ENCODE data around the gene NAP1L4.

NAP1L4 gene

DNA sequence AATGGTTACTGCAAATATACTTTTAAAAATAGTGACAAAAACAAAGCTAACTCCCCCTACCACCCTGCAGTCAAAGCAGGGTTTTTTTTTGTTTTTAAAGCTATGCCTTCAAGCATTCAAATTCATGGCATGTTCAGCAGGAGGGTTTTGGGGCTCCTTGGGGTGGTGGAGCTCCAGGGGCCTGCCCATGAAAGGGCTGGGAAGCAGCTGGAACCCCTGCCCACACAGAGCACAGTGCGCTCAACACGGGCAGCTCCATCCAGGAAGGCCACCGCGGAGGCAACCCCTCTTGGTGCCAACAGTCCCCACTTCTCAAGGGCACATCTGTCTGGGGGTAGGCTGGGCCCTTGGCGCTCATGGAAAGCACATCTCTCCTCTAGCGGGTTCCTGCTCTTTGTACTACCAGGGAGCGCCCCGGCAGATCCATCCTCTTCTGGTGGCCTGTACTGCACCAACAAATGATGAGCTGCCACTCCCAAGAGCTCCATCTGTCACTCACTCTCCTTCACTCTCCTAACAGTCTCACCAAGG, 46.3 kb downstream of the NAP1L4 start:
- TF ChIP-seq YY1 (IDR thresholded peaks at IDR 0.05; ENCODE audit: low read depth) = no peak
- no peak for TF ChIP-seq TEAD4 (IDR thresholded peaks at IDR 0.05)
- no peak for TF ChIP-seq TAF1 (IDR thresholded peaks at IDR 0.05; ENCODE audit: low read depth)

GRCh38 chr11:2945031-2945756, 46.9 kb downstream of the NAP1L4 start:
- no peak for TF ChIP-seq ZBTB7A (IDR thresholded peaks at IDR 0.05; ENCODE audit: low read depth)
- no peak for TF ChIP-seq EP300 (IDR thresholded peaks at IDR 0.05; ENCODE audit: borderline replicate concordance)
- no peak for TF ChIP-seq RAD21 (IDR thresholded peaks at IDR 0.05; ENCODE audit: low read depth)
- TF ChIP-seq TCF12 (IDR thresholded peaks at IDR 0.05; ENCODE audit: low read depth) = no peak
- no peak for TF ChIP-seq NFIC (IDR thresholded peaks at IDR 0.05)
- no peak for TF ChIP-seq EGR1 (IDR thresholded peaks at IDR 0.05)
- TF ChIP-seq TEAD4 (IDR thresholded peaks at IDR 0.05) = no peak
- no peak for TF ChIP-seq CREB1 (IDR thresholded peaks at IDR 0.05; ENCODE audit: low read depth)

DNA sequence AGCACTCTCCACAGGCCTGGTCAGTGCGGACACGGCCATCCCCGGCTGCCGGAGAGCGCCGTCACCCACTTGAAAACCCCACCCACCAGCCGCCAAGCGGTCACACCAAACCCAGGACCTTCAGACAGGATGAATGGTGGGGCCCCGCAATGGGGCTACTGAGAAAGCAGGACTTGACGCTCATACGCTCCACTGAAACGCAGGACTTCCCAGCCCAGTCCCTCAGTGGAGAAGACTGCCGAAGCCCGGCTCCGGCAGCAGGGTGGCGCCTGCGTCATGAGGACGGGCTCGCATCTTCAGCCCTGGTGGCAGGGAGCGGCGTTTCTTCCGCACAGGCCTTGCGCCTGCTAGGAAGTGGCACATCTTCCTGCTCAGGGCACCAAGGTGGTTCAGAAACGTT, 47.6 kb downstream of the NAP1L4 start:
- TF ChIP-seq YY1 (IDR thresholded peaks at IDR 0.05; ENCODE audit: low read depth) (no peak), ZBTB7A (IDR thresholded peaks at IDR 0.05; ENCODE audit: low read depth) (no peak), RAD21 (IDR thresholded peaks at IDR 0.05; ENCODE audit: low read depth) (no peak)

GRCh38 chr11:2943711-2944118, 48.4 kb downstream of the NAP1L4 start:
- no peak for TF ChIP-seq TAF1 (IDR thresholded peaks at IDR 0.05; ENCODE audit: low read depth)
- no peak for TF ChIP-seq EGR1 (IDR thresholded peaks at IDR 0.05)
- no peak for TF ChIP-seq TCF12 (IDR thresholded peaks at IDR 0.05; ENCODE audit: low read depth)
- TF ChIP-seq MAX (IDR thresholded peaks at IDR 0.05) = no peak
- no peak for TF ChIP-seq REST (IDR thresholded peaks at IDR 0.05; ENCODE audit: low read depth)
- no peak for TF ChIP-seq TEAD4 (IDR thresholded peaks at IDR 0.05)
- no peak for TF ChIP-seq YY1 (IDR thresholded peaks at IDR 0.05; ENCODE audit: low read depth)
- TF ChIP-seq, protein P1, sequence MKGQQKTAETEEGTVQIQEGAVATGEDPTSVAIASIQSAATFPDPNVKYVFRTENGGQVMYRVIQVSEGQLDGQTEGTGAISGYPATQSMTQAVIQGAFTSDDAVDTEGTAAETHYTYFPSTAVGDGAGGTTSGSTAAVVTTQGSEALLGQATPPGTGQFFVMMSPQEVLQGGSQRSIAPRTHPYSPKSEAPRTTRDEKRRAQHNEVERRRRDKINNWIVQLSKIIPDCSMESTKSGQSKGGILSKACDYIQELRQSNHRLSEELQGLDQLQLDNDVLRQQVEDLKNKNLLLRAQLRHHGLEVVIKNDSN (IDR thresholded peaks at IDR 0.05) = no peak
- no peak for TF ChIP-seq ZBTB7A (IDR thresholded peaks at IDR 0.05; ENCODE audit: low read depth)
- no peak for TF ChIP-seq CEBPB (IDR thresholded peaks at IDR 0.05)
- TF ChIP-seq RAD21 (IDR thresholded peaks at IDR 0.05; ENCODE audit: low read depth) = no peak
- no peak for TF ChIP-seq EP300 (IDR thresholded peaks at IDR 0.05; ENCODE audit: borderline replicate concordance)
- TF ChIP-seq CREB1 (IDR thresholded peaks at IDR 0.05; ENCODE audit: low read depth) = no peak
- TF ChIP-seq FOXM1 (IDR thresholded peaks at IDR 0.05; ENCODE audit: borderline replicate concordance, low read depth) = no peak
- no peak for TF ChIP-seq NFIC (IDR thresholded peaks at IDR 0.05)

DNA sequence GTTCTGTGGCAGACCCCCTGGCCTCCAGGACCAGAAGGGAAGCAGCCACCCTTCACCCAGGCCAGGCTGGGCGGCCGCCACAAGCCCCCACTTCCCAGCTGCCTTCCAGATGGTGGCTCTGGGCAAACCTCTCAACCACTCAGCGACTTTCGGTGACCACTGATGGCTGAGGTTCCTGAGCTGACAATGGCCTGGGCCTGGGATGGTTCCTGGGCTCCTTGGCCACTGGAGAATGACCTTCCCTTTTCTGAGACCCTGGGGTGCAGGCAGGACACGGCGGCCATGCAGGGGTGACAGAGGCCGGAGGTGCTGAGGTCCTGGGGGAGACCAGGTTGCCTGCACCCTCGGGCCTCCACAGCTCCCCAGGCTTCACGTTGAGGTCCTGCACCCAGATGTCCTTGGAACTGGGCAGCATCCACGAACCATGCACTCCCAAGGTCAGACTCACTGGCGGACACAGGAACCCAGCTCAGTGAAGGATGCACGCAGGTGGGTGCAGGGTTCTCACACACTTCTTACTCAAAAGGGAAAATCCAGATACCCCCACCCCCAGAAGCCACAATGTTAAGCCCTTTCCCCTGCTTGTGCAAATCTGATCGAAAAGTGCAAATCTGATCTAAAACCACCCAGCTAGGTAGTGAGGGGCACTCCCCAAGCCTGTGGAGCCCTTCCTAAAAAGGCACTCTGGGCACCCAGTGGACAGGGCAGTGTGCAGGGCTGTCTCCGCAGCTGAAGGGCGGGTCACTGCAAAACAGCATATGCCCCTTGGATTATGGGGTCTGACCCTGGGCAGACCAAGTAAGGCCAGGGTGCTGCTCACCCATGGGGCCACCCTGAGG, 49.0 kb downstream of the NAP1L4 start:
- TF ChIP-seq REST (IDR thresholded peaks at IDR 0.05; ENCODE audit: low read depth) (no peak), EGR1 (IDR thresholded peaks at IDR 0.05) (no peak), CEBPB (IDR thresholded peaks at IDR 0.05) (no peak), NFIC (IDR thresholded peaks at IDR 0.05) (no peak), YY1 (IDR thresholded peaks at IDR 0.05; ENCODE audit: low read depth) (no peak), FOXM1 (IDR thresholded peaks at IDR 0.05; ENCODE audit: borderline replicate concordance, low read depth) (no peak), CREB1 (IDR thresholded peaks at IDR 0.05; ENCODE audit: low read depth) (no peak), MAX (IDR thresholded peaks at IDR 0.05) (no peak), RAD21 (IDR thresholded peaks at IDR 0.05; ENCODE audit: low read depth) (no peak), ZBTB7A (IDR thresholded peaks at IDR 0.05; ENCODE audit: low read depth) (no peak), TAF1 (IDR thresholded peaks at IDR 0.05; ENCODE audit: low read depth) (no peak)
- TF ChIP-seq, protein P1 (IDR thresholded peaks at IDR 0.05) = no peak

All from Ishikawa (cell line).